ENCODE measurements around the gene FOS. TPM values are rescaled to one million over a fixed set of nuclear protein-coding genes. Genes with fewer than 3 reads are reported as not detected.
A peak's percentile ranks its signal among the peaks of the same experiment; 100 is the strongest.

Gene FOS
- total and polyA plus RNA-seq, 2 experiments from 2014 or later, result 47.3 to 54.8 TPM

DNA sequence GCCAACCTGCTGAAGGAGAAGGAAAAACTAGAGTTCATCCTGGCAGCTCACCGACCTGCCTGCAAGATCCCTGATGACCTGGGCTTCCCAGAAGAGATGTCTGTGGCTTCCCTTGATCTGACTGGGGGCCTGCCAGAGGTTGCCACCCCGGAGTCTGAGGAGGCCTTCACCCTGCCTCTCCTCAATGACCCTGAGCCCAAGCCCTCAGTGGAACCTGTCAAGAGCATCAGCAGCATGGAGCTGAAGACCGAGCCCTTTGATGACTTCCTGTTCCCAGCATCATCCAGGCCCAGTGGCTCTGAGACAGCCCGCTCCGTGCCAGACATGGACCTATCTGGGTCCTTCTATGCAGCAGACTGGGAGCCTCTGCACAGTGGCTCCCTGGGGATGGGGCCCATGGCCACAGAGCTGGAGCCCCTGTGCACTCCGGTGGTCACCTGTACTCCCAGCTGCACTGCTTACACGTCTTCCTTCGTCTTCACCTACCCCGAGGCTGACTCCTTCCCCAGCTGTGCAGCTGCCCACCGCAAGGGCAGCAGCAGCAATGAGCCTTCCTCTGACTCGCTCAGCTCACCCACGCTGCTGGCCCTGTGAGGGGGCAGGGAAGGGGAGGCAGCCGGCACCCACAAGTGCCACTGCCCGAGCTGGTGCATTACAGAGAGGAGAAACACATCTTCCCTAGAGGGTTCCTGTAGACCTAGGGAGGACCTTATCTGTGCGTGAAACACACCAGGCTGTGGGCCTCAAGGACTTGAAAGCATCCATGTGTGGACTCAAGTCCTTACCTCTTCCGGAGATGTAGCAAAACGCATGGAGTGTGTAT, 2.4 kb downstream of the FOS start (continued):
- TF ChIP-seq, protein P1, sequence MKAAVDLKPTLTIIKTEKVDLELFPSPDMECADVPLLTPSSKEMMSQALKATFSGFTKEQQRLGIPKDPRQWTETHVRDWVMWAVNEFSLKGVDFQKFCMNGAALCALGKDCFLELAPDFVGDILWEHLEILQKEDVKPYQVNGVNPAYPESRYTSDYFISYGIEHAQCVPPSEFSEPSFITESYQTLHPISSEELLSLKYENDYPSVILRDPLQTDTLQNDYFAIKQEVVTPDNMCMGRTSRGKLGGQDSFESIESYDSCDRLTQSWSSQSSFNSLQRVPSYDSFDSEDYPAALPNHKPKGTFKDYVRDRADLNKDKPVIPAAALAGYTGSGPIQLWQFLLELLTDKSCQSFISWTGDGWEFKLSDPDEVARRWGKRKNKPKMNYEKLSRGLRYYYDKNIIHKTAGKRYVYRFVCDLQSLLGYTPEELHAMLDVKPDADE (IDR thresholded peaks at IDR 0.05), result no peak
- TF ChIP-seq EZH2phosphoT487 (IDR thresholded peaks at IDR 0.05; ENCODE audit: unreplicated experiment) (no peak), ZNF114 (CRISPR knock-in tag; IDR thresholded peaks at IDR 0.05) (no peak)
- TF ChIP-seq, protein P2, sequence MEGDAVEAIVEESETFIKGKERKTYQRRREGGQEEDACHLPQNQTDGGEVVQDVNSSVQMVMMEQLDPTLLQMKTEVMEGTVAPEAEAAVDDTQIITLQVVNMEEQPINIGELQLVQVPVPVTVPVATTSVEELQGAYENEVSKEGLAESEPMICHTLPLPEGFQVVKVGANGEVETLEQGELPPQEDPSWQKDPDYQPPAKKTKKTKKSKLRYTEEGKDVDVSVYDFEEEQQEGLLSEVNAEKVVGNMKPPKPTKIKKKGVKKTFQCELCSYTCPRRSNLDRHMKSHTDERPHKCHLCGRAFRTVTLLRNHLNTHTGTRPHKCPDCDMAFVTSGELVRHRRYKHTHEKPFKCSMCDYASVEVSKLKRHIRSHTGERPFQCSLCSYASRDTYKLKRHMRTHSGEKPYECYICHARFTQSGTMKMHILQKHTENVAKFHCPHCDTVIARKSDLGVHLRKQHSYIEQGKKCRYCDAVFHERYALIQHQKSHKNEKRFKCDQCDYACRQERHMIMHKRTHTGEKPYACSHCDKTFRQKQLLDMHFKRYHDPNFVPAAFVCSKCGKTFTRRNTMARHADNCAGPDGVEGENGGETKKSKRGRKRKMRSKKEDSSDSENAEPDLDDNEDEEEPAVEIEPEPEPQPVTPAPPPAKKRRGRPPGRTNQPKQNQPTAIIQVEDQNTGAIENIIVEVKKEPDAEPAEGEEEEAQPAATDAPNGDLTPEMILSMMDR (conservative IDR thresholded peaks at IDR 0.05; ENCODE audit: low read depth in 2 of 2), result no peak

DNA sequence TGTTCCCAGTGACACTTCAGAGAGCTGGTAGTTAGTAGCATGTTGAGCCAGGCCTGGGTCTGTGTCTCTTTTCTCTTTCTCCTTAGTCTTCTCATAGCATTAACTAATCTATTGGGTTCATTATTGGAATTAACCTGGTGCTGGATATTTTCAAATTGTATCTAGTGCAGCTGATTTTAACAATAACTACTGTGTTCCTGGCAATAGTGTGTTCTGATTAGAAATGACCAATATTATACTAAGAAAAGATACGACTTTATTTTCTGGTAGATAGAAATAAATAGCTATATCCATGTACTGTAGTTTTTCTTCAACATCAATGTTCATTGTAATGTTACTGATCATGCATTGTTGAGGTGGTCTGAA, 3.0 kb downstream of the FOS start:
- peaks cover 35% of the 10 kb centered on the region for H3F3A ChIP-seq (replicated peaks; ENCODE audit: low read depth)
- H3K4me1 Mint-ChIP-seq, result peaks cover 36% of the 10 kb centered on the region
- DNase-seq (ENCODE audit: low spot score) (no peak), ATAC-seq (no peak)
- H3K9me2 ChIP-seq (ENCODE audit: insufficient read depth), result no peaks in the 10 kb centered on the region
- H3K4me2 ChIP-seq, result peak overlapping the region; percentile 97
- no peak overlapping the region for H2AFZ ChIP-seq
- H3K27ac Mint-ChIP-seq, result no peak overlapping the region
- H3K4me1 ChIP-seq (ENCODE audit: insufficient read depth), result peaks cover 29% of the 10 kb centered on the region
- H3K4me3 Mint-ChIP-seq, result peak overlapping the region; percentile 92; the same call in 2 of the 3 replicates
- H3K79me2 ChIP-seq (replicated peaks; ENCODE audit: insufficient read depth), result peaks cover 18% of the 10 kb centered on the region
- H3K9me3 Mint-ChIP-seq, result no peaks in the 10 kb centered on the region; the same call in 2 of the 3 replicates
- peaks cover 31% of the 10 kb centered on the region for H3K36me3 Mint-ChIP-seq (ENCODE audit: low read depth)
- H3K4me3 ChIP-seq, result peak overlapping the region; percentile 99; the same call in 1 of the 2 replicates
- peaks cover 17% of the 10 kb centered on the region for H3K27me3 ChIP-seq (ENCODE audit: insufficient read depth)
- H3K36me3 ChIP-seq (ENCODE audit: insufficient read depth), result 0 out of 2 replicates have a peak, but pooled peaks cover 12% of the 10 kb centered on the region
- no peak overlapping the region for H3K27ac ChIP-seq (ENCODE audit: low read depth)
- TF ChIP-seq STAT1 (IDR thresholded peaks at IDR 0.05; ENCODE audit: unreplicated experiment) (no peak), NANOG (IDR thresholded peaks at IDR 0.05; ENCODE audit: borderline replicate concordance) (no peak)
- 0 out of 2 replicates have a peak, but pooled peaks cover 7% of the 10 kb centered on the region for H4K20me1 ChIP-seq (replicated peaks; ENCODE audit: insufficient read depth)
- H3K27me3 Mint-ChIP-seq (ENCODE audit: insufficient read depth, low read depth, poor library complexity), result peaks cover 51% of the 10 kb centered on the region

DNA sequence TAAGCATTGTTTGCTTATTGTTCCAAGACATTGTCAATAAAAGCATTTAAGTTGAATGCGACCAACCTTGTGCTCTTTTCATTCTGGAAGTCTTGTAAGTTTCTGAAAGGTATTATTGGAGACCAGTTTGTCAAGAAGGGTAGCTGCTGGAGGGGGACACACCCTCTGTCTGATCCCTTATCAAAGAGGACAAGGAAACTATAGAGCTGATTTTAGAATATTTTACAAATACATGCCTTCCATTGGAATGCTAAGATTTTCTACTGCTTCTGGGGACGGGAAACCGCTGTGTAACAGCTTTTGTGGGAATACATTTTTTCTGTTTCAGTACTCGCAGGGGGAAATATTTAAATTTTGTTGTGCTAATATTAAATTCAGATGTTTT, 3.5 kb downstream of the FOS start:
- H3K4me3 ChIP-seq, result no peak overlapping the region
- Mint-ChIP-seq H3K27me3 (ENCODE audit: insufficient read depth, low read depth, poor library complexity) (peaks cover 48% of the 10 kb centered on the region), H3K4me3 (peak overlapping the region; percentile 13; the same call in 1 of the 3 replicates), H3K4me1 (peaks cover 38% of the 10 kb centered on the region), H3K27ac (peak overlapping the region; percentile 60; the same call in 1 of the 2 replicates), H3K36me3 (ENCODE audit: low read depth) (peaks cover 31% of the 10 kb centered on the region), H3K9me3 (no peaks in the 10 kb centered on the region; the same call in 2 of the 3 replicates)
- peaks cover 35% of the 10 kb centered on the region for H3F3A ChIP-seq (replicated peaks; ENCODE audit: low read depth)
- TF ChIP-seq NANOG (IDR thresholded peaks at IDR 0.05; ENCODE audit: borderline replicate concordance) (no peak), ZNF114 (CRISPR knock-in tag; IDR thresholded peaks at IDR 0.05) (no peak), STAT1 (IDR thresholded peaks at IDR 0.05; ENCODE audit: unreplicated experiment) (no peak), ZNF331 (CRISPR knock-in tag; IDR thresholded peaks at IDR 0.05; ENCODE audit: low read depth) (no peak), POLR2AphosphoS5 (IDR thresholded peaks at IDR 0.05; ENCODE audit: low read depth) (no peak), EZH2phosphoT487 (IDR thresholded peaks at IDR 0.05; ENCODE audit: unreplicated experiment) (no peak)
- TF ChIP-seq, protein P3, sequence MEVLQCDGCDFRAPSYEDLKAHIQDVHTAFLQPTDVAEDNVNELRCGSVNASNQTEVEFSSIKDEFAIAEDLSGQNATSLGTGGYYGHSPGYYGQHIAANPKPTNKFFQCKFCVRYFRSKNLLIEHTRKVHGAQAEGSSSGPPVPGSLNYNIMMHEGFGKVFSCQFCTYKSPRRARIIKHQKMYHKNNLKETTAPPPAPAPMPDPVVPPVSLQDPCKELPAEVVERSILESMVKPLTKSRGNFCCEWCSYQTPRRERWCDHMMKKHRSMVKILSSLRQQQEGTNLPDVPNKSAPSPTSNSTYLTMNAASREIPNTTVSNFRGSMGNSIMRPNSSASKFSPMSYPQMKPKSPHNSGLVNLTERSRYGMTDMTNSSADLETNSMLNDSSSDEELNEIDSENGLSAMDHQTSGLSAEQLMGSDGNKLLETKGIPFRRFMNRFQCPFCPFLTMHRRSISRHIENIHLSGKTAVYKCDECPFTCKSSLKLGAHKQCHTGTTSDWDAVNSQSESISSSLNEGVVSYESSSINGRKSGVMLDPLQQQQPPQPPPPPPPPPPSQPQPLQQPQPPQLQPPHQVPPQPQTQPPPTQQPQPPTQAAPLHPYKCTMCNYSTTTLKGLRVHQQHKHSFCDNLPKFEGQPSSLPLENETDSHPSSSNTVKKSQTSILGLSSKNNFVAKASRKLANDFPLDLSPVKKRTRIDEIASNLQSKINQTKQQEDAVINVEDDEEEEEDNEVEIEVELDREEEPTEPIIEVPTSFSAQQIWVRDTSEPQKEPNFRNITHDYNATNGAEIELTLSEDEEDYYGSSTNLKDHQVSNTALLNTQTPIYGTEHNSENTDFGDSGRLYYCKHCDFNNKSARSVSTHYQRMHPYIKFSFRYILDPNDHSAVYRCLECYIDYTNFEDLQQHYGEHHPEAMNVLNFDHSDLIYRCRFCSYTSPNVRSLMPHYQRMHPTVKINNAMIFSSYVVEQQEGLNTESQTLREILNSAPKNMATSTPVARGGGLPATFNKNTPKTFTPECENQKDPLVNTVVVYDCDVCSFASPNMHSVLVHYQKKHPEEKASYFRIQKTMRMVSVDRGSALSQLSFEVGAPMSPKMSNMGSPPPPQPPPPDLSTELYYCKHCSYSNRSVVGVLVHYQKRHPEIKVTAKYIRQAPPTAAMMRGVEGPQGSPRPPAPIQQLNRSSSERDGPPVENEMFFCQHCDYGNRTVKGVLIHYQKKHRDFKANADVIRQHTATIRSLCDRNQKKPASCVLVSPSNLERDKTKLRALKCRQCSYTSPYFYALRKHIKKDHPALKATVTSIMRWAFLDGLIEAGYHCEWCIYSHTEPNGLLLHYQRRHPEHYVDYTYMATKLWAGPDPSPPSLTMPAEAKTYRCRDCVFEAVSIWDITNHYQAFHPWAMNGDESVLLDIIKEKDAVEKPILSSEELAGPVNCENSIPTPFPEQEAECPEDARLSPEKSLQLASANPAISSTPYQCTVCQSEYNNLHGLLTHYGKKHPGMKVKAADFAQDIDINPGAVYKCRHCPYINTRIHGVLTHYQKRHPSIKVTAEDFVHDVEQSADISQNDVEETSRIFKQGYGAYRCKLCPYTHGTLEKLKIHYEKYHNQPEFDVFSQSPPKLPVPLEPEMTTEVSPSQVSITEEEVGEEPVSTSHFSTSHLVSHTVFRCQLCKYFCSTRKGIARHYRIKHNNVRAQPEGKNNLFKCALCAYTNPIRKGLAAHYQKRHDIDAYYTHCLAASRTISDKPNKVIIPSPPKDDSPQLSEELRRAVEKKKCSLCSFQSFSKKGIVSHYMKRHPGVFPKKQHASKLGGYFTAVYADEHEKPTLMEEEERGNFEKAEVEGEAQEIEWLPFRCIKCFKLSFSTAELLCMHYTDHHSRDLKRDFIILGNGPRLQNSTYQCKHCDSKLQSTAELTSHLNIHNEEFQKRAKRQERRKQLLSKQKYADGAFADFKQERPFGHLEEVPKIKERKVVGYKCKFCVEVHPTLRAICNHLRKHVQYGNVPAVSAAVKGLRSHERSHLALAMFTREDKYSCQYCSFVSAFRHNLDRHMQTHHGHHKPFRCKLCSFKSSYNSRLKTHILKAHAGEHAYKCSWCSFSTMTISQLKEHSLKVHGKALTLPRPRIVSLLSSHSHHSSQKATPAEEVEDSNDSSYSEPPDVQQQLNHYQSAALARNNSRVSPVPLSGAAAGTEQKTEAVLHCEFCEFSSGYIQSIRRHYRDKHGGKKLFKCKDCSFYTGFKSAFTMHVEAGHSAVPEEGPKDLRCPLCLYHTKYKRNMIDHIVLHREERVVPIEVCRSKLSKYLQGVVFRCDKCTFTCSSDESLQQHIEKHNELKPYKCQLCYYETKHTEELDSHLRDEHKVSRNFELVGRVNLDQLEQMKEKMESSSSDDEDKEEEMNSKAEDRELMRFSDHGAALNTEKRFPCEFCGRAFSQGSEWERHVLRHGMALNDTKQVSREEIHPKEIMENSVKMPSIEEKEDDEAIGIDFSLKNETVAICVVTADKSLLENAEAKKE (CRISPR knock-in tag; IDR thresholded peaks at IDR 0.05), result no peak
- peaks cover 35% of the 10 kb centered on the region for H3K4me1 ChIP-seq (ENCODE audit: insufficient read depth)
- peaks cover 15% of the 10 kb centered on the region for H3K27me3 ChIP-seq (ENCODE audit: insufficient read depth)
- H3K27ac ChIP-seq (ENCODE audit: low read depth), result no peak overlapping the region
- 0 out of 2 replicates have a peak, but pooled peaks cover 7% of the 10 kb centered on the region for H4K20me1 ChIP-seq (replicated peaks; ENCODE audit: insufficient read depth)
- 0 out of 2 replicates have a peak, but pooled peaks cover 12% of the 10 kb centered on the region for H3K36me3 ChIP-seq (ENCODE audit: insufficient read depth)
- DNase-seq (ENCODE audit: low spot score) (no peak), ATAC-seq (no peak)
- H3K9me2 ChIP-seq (ENCODE audit: insufficient read depth), result no peaks in the 10 kb centered on the region
- H2AFZ ChIP-seq, result no peak overlapping the region
- H3K79me2 ChIP-seq (replicated peaks; ENCODE audit: insufficient read depth), result peaks cover 18% of the 10 kb centered on the region
- 0 out of 2 replicates have a peak overlapping the region, but pooled peaks have one; percentile 49 for H3K4me2 ChIP-seq

Measured in GM23338 (cell line).